Measurements from ENCODE around the gene PGBD5.

Gene PGBD5

GRCh38 chr1:230308039-230308438 is 118.1 kb downstream of the PGBD5 start:
- no peak for TF ChIP-seq CTCF (IDR thresholded peaks at IDR 0.05; ENCODE audit: control insufficient read depth, insufficient read depth, low read depth, low read length, missing control alignments)
- H3K4me3 ChIP-seq (ENCODE audit: control insufficient read depth, low read depth, low read length): no peak overlapping the region
- DNase-seq (ENCODE audit: low read depth): peak; percentile 45

GRCh38 chr1:230307213-230307612 is 118.9 kb downstream of the PGBD5 start:
- no peak overlapping the region for H3K4me3 ChIP-seq (ENCODE audit: control insufficient read depth, low read depth, low read length)
- no peak for TF ChIP-seq CTCF (IDR thresholded peaks at IDR 0.05; ENCODE audit: control insufficient read depth, insufficient read depth, low read depth, low read length, missing control alignments)
- no peak for DNase-seq (ENCODE audit: low read depth)

GRCh38 chr1:230306169-230306568 is 120.0 kb downstream of the PGBD5 start:
- H3K4me3 ChIP-seq (ENCODE audit: control insufficient read depth, low read depth, low read length): no peak overlapping the region
- no peak for TF ChIP-seq CTCF (IDR thresholded peaks at IDR 0.05; ENCODE audit: control insufficient read depth, insufficient read depth, low read depth, low read length, missing control alignments)
- DNase-seq (ENCODE audit: low read depth): no peak

GRCh38 chr1:230303822-230304221 is 122.3 kb downstream of the PGBD5 start:
- DNase-seq (ENCODE audit: low read depth): peak; percentile 33
- no peak for TF ChIP-seq CTCF (IDR thresholded peaks at IDR 0.05; ENCODE audit: control insufficient read depth, insufficient read depth, low read depth, low read length, missing control alignments)

GRCh38 chr1:230303069-230303468 is 123.1 kb downstream of the PGBD5 start:
- TF ChIP-seq CTCF (IDR thresholded peaks at IDR 0.05; ENCODE audit: control insufficient read depth, insufficient read depth, low read depth, low read length, missing control alignments): no peak
- H3K4me3 ChIP-seq (ENCODE audit: control insufficient read depth, low read depth, low read length): no peak overlapping the region
- DNase-seq (ENCODE audit: low read depth): no peak

More at GRCh38 chr1:230303822-230304221, 122.3 kb downstream of the PGBD5 start:
- H3K4me3 ChIP-seq (ENCODE audit: control insufficient read depth, low read depth, low read length): no peak overlapping the region

GRCh38 chr1:230301822-230302221 is 124.3 kb downstream of the PGBD5 start:
- no peak for TF ChIP-seq CTCF (IDR thresholded peaks at IDR 0.05; ENCODE audit: control insufficient read depth, insufficient read depth, low read depth, low read length, missing control alignments)
- DNase-seq (ENCODE audit: low read depth): no peak
- H3K4me3 ChIP-seq (ENCODE audit: control insufficient read depth, low read depth, low read length): no peak overlapping the region

- TF ChIP-seq CTCF (IDR thresholded peaks at IDR 0.05; ENCODE audit: control insufficient read depth, insufficient read depth, low read depth, low read length, missing control alignments): no peak
- no peak for DNase-seq (ENCODE audit: low read depth)
- no peak overlapping the region for H3K4me3 ChIP-seq (ENCODE audit: control insufficient read depth, low read depth, low read length)
Observed at GRCh38 chr1:230301322-230301721, 124.8 kb downstream of the PGBD5 start.

Data from AG09309 (cell line).